IMR-90 (cell line): Measurements from ENCODE around the gene CLPTM1L. TPM values are rescaled to one million over a fixed set of nuclear protein-coding genes. Genes with fewer than 3 reads are reported as not detected.
"Not testable (repeated sequence)": the region's sequence is repeated elsewhere in the genome, so short reads cannot be mapped to it uniquely, and the experiment has no call there.

Experiments
- ATAC-seq: fragments of 200-7000 bp; cut with Tn5 transposase; 2 replicates; pipeline ENCODE4 v1.9.1; 2020; ENCODE audit warnings: low read depth, mild to moderate bottlenecking, moderate library complexity
- BruUV-seq: library from RNA; stranded (reverse); fragments of 400-500 nt; replicated peaks from 2 replicates; lab custom pipeline; 2021; lab: Mats Ljungman, UMichigan
- CTCF ChIA-PET: fragments of 300-600 bp; formaldehyde crosslinking; extraction: SDS; loops from one replicate; lab custom pipeline; 2021; ENCODE audit warnings: antibody characterized with exemption; lab: Yijun Ruan, JAX
- POLR2A ChIA-PET: fragments of 300-600 bp; sonication (Branson Sonifier 250); formaldehyde crosslinking; loops from one replicate; lab custom pipeline; 2022; ENCODE audit warnings: antibody characterized with exemption; ENCODE audit not compliant: unreplicated experiment; lab: Charles Lee
- DNase-seq: peaks from one replicate; pipeline ENCODE4 v3.0.0; 2013
- H2AFZ ChIP-seq: replicated peaks from 2 replicates; pipeline ENCODE3; 2013; ENCODE audit warnings: low read length, mild to moderate bottlenecking; ENCODE audit not compliant: poor library complexity
- H2AK5ac ChIP-seq: 2 replicates; pipeline ENCODE4 v1.6.1; 2013; ENCODE audit warnings: low read depth, low read length, inconsistent platforms
- H2AK9ac ChIP-seq: replicated peaks from 2 replicates; pipeline ENCODE3; 2013; ENCODE audit warnings: mild to moderate bottlenecking, low read depth, low read length, moderate library complexity; ENCODE audit not compliant: poor library complexity
- H2BK120ac ChIP-seq: 2 replicates; pipeline ENCODE4 v1.6.1; 2013; ENCODE audit warnings: low read depth, low read length, inconsistent platforms
- H2BK15ac ChIP-seq: 3 replicates; pipeline ENCODE4 v1.6.1; 2013; ENCODE audit warnings: low read depth, low read length, inconsistent platforms
- H2BK20ac ChIP-seq: 2 replicates; pipeline ENCODE4 v1.6.1; 2013; ENCODE audit warnings: low read depth, mild to moderate bottlenecking, inconsistent platforms, low read length, moderate library complexity
- H2BK5ac ChIP-seq: 2 replicates; pipeline ENCODE4 v1.6.1; 2013; ENCODE audit warnings: mild to moderate bottlenecking, low read depth, low read length, inconsistent platforms; ENCODE audit not compliant: poor library complexity, severe bottlenecking
- H3K14ac ChIP-seq: replicated peaks from 2 replicates; pipeline ENCODE4 v1.6.1; 2013; ENCODE audit warnings: low read depth, low read length, inconsistent platforms
- H3K18ac ChIP-seq: 2 replicates; pipeline ENCODE4 v1.6.1; 2013; ENCODE audit warnings: low read depth, low read length, control low read depth
- H3K23ac ChIP-seq: 2 replicates; pipeline ENCODE4 v1.6.1; 2013; ENCODE audit warnings: low read depth, low read length, inconsistent platforms
- H3K27ac ChIP-seq: 2 replicates; pipeline ENCODE4 v1.5.1; 2013; ENCODE audit warnings: mild to moderate bottlenecking, control low read depth, low read length; ENCODE audit not compliant: insufficient read depth
- H3K27me3 ChIP-seq: 2 replicates; pipeline ENCODE4 v1.6.1; 2013; ENCODE audit warnings: low read length; ENCODE audit not compliant: control insufficient read depth, insufficient read depth
- H3K36me3 ChIP-seq: 2 replicates; pipeline ENCODE4 v1.6.1; 2013; ENCODE audit warnings: low read length, mixed read lengths; ENCODE audit not compliant: control insufficient read depth, insufficient read depth
- H3K4ac ChIP-seq: 2 replicates; pipeline ENCODE4 v1.6.1; 2013; ENCODE audit warnings: low read depth, low read length, inconsistent platforms
- H3K4me1 ChIP-seq: 2 replicates; pipeline ENCODE4 v1.6.1; 2013; ENCODE audit warnings: low read length, mixed read lengths; ENCODE audit not compliant: control insufficient read depth, insufficient read depth
- H3K4me2 ChIP-seq: 2 replicates; pipeline ENCODE4 v1.6.1; 2013; ENCODE audit warnings: low read depth, mild to moderate bottlenecking, control low read depth, low read length, moderate library complexity
- H3K4me3 ChIP-seq: 2 replicates; pipeline ENCODE4 v1.5.1; 2013; ENCODE audit warnings: low read depth, mild to moderate bottlenecking, control low read depth, low read length, moderate library complexity; ENCODE audit not compliant: insufficient read depth
- H3K56ac ChIP-seq: 2 replicates; pipeline ENCODE4 v1.6.1; 2013; ENCODE audit warnings: low read length, inconsistent platforms; ENCODE audit not compliant: insufficient read depth; ENCODE audit errors: extremely low read depth
- H3K79me1 ChIP-seq, 2 experiments: 2 replicates each; pipeline ENCODE4 v1.6.1; 2013; ENCODE audit warnings: low read length in 2 of 2, inconsistent platforms in 1 of 2, low read depth in 1 of 2
- H3K9ac ChIP-seq: 2 replicates; pipeline ENCODE4 v1.6.1; 2013; ENCODE audit warnings: low read depth, low read length, control low read depth
- H3K9me1 ChIP-seq: 2 replicates; pipeline ENCODE4 v1.6.1; 2013; ENCODE audit warnings: low read length, inconsistent platforms; ENCODE audit not compliant: insufficient read depth
- H3K9me3 ChIP-seq: 2 replicates; pipeline ENCODE4 v1.6.1; 2013; ENCODE audit warnings: low read length; ENCODE audit not compliant: control insufficient read depth, insufficient read depth
- H4K20me1 ChIP-seq: 2 replicates; pipeline ENCODE4 v1.6.1; 2013; ENCODE audit warnings: low read length, inconsistent platforms; ENCODE audit not compliant: insufficient read depth
- H4K5ac ChIP-seq: 2 replicates; pipeline ENCODE4 v1.6.1; 2013; ENCODE audit warnings: mild to moderate bottlenecking, low read depth, low read length, control low read depth
- H4K8ac ChIP-seq, 2 experiments: 2 replicates each; pipeline ENCODE4 v1.6.1; 2013; ENCODE audit warnings: low read depth in 2 of 2, low read length in 2 of 2, control low read depth in 1 of 2, inconsistent platforms in 1 of 2
- H4K91ac ChIP-seq: 2 replicates; pipeline ENCODE4 v1.6.1; 2013; ENCODE audit warnings: low read depth, low read length, inconsistent platforms; ENCODE audit not compliant: insufficient read depth
- WGBS, 2 experiments: methylation state at CpG; one replicate each; pipeline versions ENCODE4 v1.1.5 to v1.1.7; 2013; ENCODE audit warnings: missing lambda C conversion rate in 2 of 2; ENCODE audit not compliant: insufficient read length in 1 of 2; ENCODE audit errors: extremely low coverage in 2 of 2; 5-methylcytosine and 5-hydroxymethylcytosine counted together
- dilution Hi-C: fragments of 300-500 bp; cut with HindIII; formaldehyde crosslinking; loops from one replicate; pipeline ENCODE4 v1.14.3; 2018; ENCODE audit warnings: low sequenced_read_pairs; ENCODE audit not compliant: unreplicated experiment
- in situ Hi-C: fragments of 300-500 bp; cut with MboI; formaldehyde crosslinking; loops from 3 replicates; pipeline ENCODE4 v1.14.3; 2019; ENCODE audit warnings: low sequenced_read_pairs, inconsistent platforms, mixed read lengths
- intact Hi-C: fragments of 100-400 bp; cut with micrococcal nuclease; formaldehyde crosslinking; loops from 2 replicates; pipeline ENCODE4 v1.10.0; 2022
- polyA plus RNA-seq, 3 experiments: library from polyadenylated mRNA; depleted of rRNA; stranded (reverse); fragments of >200 nt; gene quantifications; 2 replicates each; pipeline ENCODE4 v1.2.3, GENCODE V29; 2012; ENCODE audit warnings: low replicate concordance in 1 of 3
- total RNA-seq: library from RNA; depleted of rRNA; stranded (reverse); fragments of >200 nt; gene quantifications from 2 replicates; pipeline ENCODE4 v1.2.3, GENCODE V29; 2012

CLPTM1L gene
- total and polyA plus RNA-seq, 2 of the 4 experiments (the other 2 are of a cell fraction): 114 to 137 TPM

DNA sequence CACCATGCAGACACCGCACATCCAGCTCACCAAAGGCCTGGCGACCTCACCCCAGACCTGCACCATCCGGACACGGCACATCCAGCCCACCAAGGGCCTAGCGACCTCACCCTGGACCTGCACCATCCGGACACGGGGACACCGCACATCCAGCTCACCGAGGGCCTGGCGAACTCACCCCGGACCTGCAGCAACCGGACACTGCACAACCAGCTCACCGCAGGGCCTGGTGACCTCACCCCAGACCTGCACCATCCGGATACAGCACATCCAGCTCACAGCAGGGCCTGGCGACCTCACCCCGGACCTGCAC is 61.2 kb downstream of the CLPTM1L start:
- H4K8ac ChIP-seq, ATAC-seq, dilution Hi-C loops, H3K4ac ChIP-seq, intact Hi-C loops, H3K4me3 ChIP-seq, in situ Hi-C loops, H3K18ac ChIP-seq, H2BK15ac ChIP-seq, H2AK9ac ChIP-seq, H3K9ac ChIP-seq, H4K91ac ChIP-seq, H2AK5ac ChIP-seq, H3K27me3 ChIP-seq, CTCF ChIA-PET, BruUV-seq, H3K23ac ChIP-seq, H2BK5ac ChIP-seq, H4K20me1 ChIP-seq, H3K36me3 ChIP-seq, H3K79me1 ChIP-seq, H3K9me1 ChIP-seq, H2BK120ac ChIP-seq, POLR2A ChIA-PET, H3K14ac ChIP-seq, DNase-seq, H2AFZ ChIP-seq, H4K5ac ChIP-seq, H3K4me1 ChIP-seq, H3K4me2 ChIP-seq, H3K27ac ChIP-seq, H3K56ac ChIP-seq, H2BK20ac ChIP-seq: not testable (repeated sequence)
- no CpG with 5 or more reads among the region's 16 CpGs for WGBS, 2 experiments
- peaks cover 16% of the 10 kb centered on the region for H3K9me3 ChIP-seq

DNA sequence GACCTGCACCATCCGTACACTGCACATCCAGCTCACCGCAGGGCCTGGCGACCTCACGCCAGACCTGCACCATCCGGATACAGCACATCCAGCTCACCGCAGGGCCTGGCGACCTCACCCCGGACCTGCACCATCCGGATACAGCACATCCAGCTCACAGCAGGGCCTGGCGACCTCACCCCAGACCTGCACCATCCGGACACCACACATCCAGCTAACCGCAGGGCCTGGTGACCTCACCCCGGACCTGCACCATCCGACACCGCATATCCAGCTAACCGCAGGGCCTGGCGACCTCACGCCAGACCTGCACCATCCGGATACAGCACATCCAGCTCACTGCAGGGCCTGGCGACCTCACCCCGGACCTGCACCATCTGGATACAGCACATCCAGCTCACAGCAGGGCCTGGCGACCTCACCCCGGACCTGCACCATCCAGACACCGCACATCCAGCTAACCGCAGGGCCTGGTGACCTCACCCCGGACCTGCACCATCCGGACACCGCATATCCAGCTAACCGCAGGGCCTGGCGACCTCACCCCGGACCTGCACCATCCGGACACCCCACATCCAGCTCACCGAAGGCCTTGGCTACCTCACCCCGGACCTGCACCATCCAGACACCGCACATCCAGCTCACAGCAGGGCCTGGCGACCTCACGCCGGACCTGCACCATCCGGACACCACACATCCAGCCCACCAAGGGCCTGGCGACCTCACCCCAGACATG is 61.7 kb downstream of the CLPTM1L start:
- H3K23ac ChIP-seq, H3K4ac ChIP-seq, H3K27me3 ChIP-seq, H3K79me1 ChIP-seq, H3K56ac ChIP-seq, BruUV-seq, ATAC-seq, H3K4me2 ChIP-seq, H3K9ac ChIP-seq, CTCF ChIA-PET, H2BK20ac ChIP-seq, H3K4me3 ChIP-seq, H3K27ac ChIP-seq, H4K8ac ChIP-seq, H3K18ac ChIP-seq, intact Hi-C loops, H2BK5ac ChIP-seq, H2AK5ac ChIP-seq, in situ Hi-C loops, H4K20me1 ChIP-seq, H2BK15ac ChIP-seq, H4K91ac ChIP-seq, H2BK120ac ChIP-seq, H2AFZ ChIP-seq, H3K9me1 ChIP-seq, POLR2A ChIA-PET, H3K36me3 ChIP-seq, DNase-seq, H2AK9ac ChIP-seq, H3K4me1 ChIP-seq, H4K5ac ChIP-seq, H3K14ac ChIP-seq, dilution Hi-C loops: not testable (repeated sequence)
- peaks cover 18% of the 10 kb centered on the region for H3K9me3 ChIP-seq
- WGBS, 2 experiments: 80% methylated on average over 9 of the region's 40 CpGs; no CpG with 5 or more reads in 1 of the 2 experiments
